ENCODE measurements around the gene CCDC120.

CCDC120 gene

DNA sequence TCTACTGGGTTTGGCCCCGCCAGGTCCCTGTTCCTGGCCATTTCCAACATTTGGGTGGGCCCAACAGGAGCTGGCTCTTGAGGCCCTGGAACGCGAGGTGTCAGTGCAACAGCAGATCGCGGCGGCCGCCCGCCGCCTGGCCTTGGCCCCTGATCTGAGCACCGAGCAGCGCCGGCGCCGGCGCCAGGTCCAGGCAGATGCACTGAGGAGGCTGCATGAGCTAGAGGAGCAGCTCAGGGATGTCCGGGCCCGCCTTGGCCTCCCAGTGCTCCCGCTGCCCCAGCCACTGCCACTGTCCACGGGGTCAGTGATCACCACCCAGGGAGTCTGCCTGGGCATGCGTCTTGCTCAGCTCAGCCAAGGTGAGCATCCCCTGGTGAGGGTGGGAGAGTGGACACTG is 5.5 kb downstream of the CCDC120 start:
- TF ChIP-seq, protein P1, sequence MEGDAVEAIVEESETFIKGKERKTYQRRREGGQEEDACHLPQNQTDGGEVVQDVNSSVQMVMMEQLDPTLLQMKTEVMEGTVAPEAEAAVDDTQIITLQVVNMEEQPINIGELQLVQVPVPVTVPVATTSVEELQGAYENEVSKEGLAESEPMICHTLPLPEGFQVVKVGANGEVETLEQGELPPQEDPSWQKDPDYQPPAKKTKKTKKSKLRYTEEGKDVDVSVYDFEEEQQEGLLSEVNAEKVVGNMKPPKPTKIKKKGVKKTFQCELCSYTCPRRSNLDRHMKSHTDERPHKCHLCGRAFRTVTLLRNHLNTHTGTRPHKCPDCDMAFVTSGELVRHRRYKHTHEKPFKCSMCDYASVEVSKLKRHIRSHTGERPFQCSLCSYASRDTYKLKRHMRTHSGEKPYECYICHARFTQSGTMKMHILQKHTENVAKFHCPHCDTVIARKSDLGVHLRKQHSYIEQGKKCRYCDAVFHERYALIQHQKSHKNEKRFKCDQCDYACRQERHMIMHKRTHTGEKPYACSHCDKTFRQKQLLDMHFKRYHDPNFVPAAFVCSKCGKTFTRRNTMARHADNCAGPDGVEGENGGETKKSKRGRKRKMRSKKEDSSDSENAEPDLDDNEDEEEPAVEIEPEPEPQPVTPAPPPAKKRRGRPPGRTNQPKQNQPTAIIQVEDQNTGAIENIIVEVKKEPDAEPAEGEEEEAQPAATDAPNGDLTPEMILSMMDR (IDR thresholded peaks at IDR 0.05; ENCODE audit: low read depth, low read length): no peak
- DNase-seq (ENCODE audit: extremely low read depth, low read depth): no peak

DNA sequence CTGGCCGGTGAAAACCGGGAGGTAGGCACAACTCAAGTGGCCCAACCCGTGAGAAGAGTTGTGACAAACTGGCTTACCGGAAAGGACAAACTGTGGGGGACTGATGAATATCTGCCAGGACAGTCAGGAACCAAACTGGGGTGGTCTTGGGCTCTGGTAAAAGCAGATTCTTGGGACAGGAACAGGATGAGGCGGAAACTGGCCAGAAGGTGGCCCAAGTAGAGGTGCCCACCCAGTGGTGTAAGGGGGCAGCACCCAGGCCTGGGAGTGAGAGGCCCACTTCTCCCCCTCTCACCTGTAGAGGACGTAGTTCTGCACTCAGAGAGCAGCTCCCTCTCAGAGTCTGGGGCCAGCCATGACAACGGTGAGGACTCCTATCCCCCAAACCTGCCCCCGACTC is 5.9 kb downstream of the CCDC120 start:
- no peak for DNase-seq (ENCODE audit: extremely low read depth, low read depth)
- TF ChIP-seq, protein P1 (IDR thresholded peaks at IDR 0.05; ENCODE audit: low read depth, low read length): no peak

GRCh38 chrX:49066278-49066677 is 7.5 kb downstream of the CCDC120 start:
- TF ChIP-seq, protein P1 (IDR thresholded peaks at IDR 0.05; ENCODE audit: low read depth, low read length): no peak

DNA sequence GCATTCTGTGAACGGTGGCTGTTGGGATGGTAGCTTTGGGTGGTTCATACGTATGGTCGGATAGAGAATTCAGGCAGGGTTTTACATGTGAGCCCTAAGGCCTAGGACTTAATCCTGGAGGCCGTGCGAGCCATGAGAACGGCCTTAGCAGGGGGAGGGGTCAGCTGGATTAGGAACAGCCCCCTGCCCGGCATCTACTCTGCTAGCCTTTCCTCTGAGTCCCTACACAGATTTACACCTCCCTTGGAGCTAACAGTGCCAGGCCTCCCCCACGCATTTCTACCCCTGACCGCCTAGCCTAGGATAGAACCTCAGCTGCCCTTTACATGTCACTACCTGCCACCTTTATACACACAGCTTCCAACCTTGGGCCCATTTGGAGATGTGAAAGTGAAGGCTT is 7.9 kb downstream of the CCDC120 start:
- DNase-seq (ENCODE audit: extremely low read depth, low read depth): no peak
- TF ChIP-seq, protein P1 (IDR thresholded peaks at IDR 0.05; ENCODE audit: low read depth, low read length): no peak

More at GRCh38 chrX:49066278-49066677, 7.5 kb downstream of the CCDC120 start:
- no peak for DNase-seq (ENCODE audit: extremely low read depth, low read depth)

DNA sequence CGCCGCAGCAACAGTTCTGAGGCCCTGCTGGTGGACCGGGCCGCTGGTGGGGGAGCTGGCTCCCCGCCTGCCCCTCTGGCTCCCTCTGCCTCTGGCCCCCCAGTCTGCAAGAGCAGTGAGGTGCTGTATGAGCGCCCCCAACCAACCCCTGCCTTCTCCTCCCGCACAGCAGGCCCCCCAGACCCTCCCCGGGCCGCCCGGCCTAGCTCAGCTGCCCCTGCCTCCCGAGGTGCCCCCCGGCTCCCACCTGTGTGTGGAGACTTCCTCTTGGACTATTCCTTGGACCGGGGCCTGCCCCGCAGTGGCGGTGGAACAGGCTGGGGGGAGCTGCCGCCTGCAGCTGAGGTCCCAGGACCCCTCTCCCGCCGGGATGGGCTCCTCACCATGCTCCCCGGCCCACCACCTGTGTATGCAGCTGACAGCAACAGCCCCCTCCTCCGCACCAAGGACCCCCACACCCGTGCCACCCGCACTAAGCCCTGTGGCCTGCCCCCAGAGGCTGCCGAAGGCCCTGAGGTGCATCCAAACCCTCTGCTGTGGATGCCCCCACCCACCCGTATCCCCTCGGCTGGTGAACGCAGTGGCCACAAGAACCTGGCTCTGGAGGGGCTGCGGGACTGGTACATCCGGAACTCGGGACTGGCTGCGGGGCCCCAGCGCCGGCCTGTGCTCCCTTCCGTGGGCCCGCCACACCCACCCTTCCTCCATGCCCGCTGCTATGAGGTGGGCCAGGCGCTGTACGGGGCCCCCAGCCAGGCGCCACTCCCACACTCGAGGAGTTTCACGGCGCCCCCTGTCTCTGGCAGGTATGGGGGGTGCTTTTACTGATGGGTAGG is 8.7 kb downstream of the CCDC120 start:
- DNase-seq (ENCODE audit: extremely low read depth, low read depth): no peak
- TF ChIP-seq, protein P1 (IDR thresholded peaks at IDR 0.05; ENCODE audit: low read depth, low read length): no peak

GRCh38 chrX:49069038-49069437 is 10.2 kb downstream of the CCDC120 start:
- no peak for DNase-seq (ENCODE audit: extremely low read depth, low read depth)
- TF ChIP-seq, protein P1 (IDR thresholded peaks at IDR 0.05; ENCODE audit: low read depth, low read length): no peak

DNA sequence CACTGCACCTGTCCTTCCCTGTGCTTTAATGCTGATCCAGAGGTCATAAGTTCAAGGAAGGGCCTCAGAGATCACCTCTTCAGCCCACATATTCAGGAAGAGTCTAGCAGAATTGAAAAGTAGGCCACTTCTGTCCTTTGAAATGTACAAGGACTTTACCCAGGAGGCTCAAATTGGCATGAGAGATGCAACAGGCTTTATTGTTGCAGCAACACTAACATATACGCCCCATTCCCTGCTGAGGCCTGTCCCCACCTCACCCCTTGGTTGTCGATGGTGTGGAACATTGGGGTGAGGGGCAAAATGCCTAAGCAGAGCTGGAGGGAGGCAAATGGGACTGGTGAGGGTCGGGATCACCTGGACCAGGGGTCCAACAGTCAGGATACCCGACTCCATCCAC is 12.2 kb downstream of the CCDC120 start:
- no peak for DNase-seq (ENCODE audit: extremely low read depth, low read depth)
- TF ChIP-seq, protein P1 (IDR thresholded peaks at IDR 0.05; ENCODE audit: low read depth, low read length): no peak
